HL-60 (cell line): ENCODE results near the gene ESPNL.

ENCODE experiments used
- DNase-seq, 2 experiments: peaks; one replicate each; pipeline ENCODE4 v3.0.0-alpha.2; 2010 to 2020; ENCODE audit warnings: low read depth in 1 of 2, low spot score in 1 of 2
- H3K27ac ChIP-seq: fragments of 250-450 bp; sonication (Bioruptor Pico); replicated peaks from 2 replicates; pipeline ENCODE4 v1.5.1; 2020; ENCODE audit warnings: mild to moderate bottlenecking, moderate library complexity
- H3K27me3 ChIP-seq: fragments of 250-450 bp; sonication (Bioruptor Pico); 2 replicates; pipeline ENCODE4 v1.5.1; 2021; ENCODE audit warnings: mild to moderate bottlenecking, moderate library complexity; ENCODE audit not compliant: insufficient read depth, poor library complexity, severe bottlenecking
- H3K4me3 ChIP-seq: replicated peaks from 2 replicates; pipeline ENCODE4 v1.5.1; 2011; ENCODE audit warnings: mild to moderate bottlenecking, control low read depth, low read length; ENCODE audit not compliant: insufficient read depth
- GABPA ChIP-seq: IDR thresholded peaks from 2 replicates; pipeline ENCODE4 v1.6.1; 2012; ENCODE audit warnings: low read depth
- POLR2AphosphoS5 ChIP-seq: IDR thresholded peaks from 2 replicates; pipeline ENCODE4 v1.6.1; 2012; ENCODE audit warnings: low read depth
- REST ChIP-seq: IDR thresholded peaks from 2 replicates; pipeline ENCODE4 v1.6.1; 2012; ENCODE audit warnings: low read depth; ENCODE audit not compliant: insufficient replicate concordance
- SPI1 ChIP-seq: IDR thresholded peaks from 2 replicates; pipeline ENCODE4 v1.6.1; 2012; ENCODE audit warnings: low read depth, mild to moderate bottlenecking, borderline replicate concordance
- TF ChIP-seq, protein P1 (sequence below): IDR thresholded peaks from one replicate; pipeline ENCODE4 v1.5.1; 2011; ENCODE audit warnings: low read length, control low read depth, inconsistent platforms; ENCODE audit not compliant: insufficient read depth

Gene ESPNL

GRCh38 chr2:238157506-238158017 is 57.4 kb downstream of the ESPNL start:
- TF ChIP-seq, protein P1, sequence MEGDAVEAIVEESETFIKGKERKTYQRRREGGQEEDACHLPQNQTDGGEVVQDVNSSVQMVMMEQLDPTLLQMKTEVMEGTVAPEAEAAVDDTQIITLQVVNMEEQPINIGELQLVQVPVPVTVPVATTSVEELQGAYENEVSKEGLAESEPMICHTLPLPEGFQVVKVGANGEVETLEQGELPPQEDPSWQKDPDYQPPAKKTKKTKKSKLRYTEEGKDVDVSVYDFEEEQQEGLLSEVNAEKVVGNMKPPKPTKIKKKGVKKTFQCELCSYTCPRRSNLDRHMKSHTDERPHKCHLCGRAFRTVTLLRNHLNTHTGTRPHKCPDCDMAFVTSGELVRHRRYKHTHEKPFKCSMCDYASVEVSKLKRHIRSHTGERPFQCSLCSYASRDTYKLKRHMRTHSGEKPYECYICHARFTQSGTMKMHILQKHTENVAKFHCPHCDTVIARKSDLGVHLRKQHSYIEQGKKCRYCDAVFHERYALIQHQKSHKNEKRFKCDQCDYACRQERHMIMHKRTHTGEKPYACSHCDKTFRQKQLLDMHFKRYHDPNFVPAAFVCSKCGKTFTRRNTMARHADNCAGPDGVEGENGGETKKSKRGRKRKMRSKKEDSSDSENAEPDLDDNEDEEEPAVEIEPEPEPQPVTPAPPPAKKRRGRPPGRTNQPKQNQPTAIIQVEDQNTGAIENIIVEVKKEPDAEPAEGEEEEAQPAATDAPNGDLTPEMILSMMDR, result no peak
- Histone ChIP-seq H3K4me3 (no peak overlapping the region), H3K27me3 (peaks cover 16% of the 10 kb centered on the region), H3K27ac (no peak overlapping the region)
- DNase-seq, result no peak

- no peak for DNase-seq
- Histone ChIP-seq H3K4me3 (no peak overlapping the region), H3K27ac (no peak overlapping the region), H3K27me3 (peaks cover 21% of the 10 kb centered on the region)
- TF ChIP-seq SPI1 (no peak), POLR2AphosphoS5 (no peak), REST (no peak), GABPA (no peak)
- TF ChIP-seq, protein P1, result no peak
Measured at GRCh38 chr2:238158018-238158508, 57.9 kb downstream of the ESPNL start.

DNA sequence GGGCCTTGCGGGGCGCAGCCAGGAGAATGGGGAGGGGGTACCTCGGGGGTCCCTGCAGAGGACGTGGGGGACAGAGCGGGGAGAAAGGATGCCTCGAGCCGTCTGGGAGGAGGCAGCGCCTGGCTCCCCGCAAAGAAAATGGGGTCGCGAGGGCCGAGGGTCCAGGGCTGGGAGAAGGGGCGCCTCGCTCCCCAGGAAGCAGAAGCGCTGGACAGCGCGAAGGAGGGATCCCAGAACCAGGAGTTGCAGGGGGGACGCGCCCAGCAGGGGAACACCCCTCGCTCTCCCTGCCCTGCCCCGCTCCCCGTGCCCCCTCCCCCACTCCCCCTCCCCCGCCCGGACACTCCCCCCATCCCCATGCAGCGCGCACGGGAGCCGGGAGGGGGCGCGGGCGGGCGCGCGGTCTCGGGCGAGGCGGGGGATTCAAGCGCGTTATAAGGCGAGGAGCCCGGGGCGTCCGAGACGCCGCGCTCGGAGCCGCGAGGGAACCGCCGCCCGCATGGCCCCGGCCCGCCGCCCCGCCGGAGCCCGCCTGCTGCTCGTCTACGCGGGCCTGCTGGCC is 58.5 kb downstream of the ESPNL start, which contains the start of gene ERFE:
Gene ERFE (plus strand): TSS at position 462 of the 562 bp plus-strand sequence. CDS start 38 bp downstream, at position 500.
- no peak within 1 kb of the TSS for H3K27ac ChIP-seq
- peak in 1 of 2 experiments; percentile 37 for DNase-seq
- H3K4me3 ChIP-seq, result peak within 1 kb of the TSS; percentile 24; the same call in 1 of the 2 replicates
- TF ChIP-seq REST, result no peak
- TF ChIP-seq GABPA, result no peak
- TF ChIP-seq POLR2AphosphoS5, result no peak
- peaks cover 26% of the 10 kb centered on the region for H3K27me3 ChIP-seq

- no peak for DNase-seq
- no peak overlapping the region for H3K27ac ChIP-seq
- peak overlapping the region; percentile 24; the same call in 1 of the 2 replicates for H3K4me3 ChIP-seq
- peaks cover 26% of the 10 kb centered on the region for H3K27me3 ChIP-seq
- TF ChIP-seq POLR2AphosphoS5 (no peak), REST (no peak), GABPA (no peak), SPI1 (no peak)
- TF ChIP-seq, protein P1, result no peak
Measured at GRCh38 chr2:238159071-238159539, 59.0 kb downstream of the ESPNL start.
